PFSK-1 (cell line): ENCODE data around the gene NMRK1.

Experiments used
- FOXP2 ChIP-seq: optimal IDR thresholded peaks from 2 replicates; pipeline ENCODE3; 2011; ENCODE audit warnings: borderline replicate concordance, control low read depth, inconsistent platforms; ENCODE audit not compliant: insufficient read depth; ENCODE audit errors: extremely low read length, extremely low read depth
- POLR2AphosphoS5 ChIP-seq: IDR thresholded peaks from 2 replicates; pipeline ENCODE4 v1.6.1; 2012; ENCODE audit warnings: low read depth, mild to moderate bottlenecking, control low read depth, low read length, moderate library complexity
- SIN3A ChIP-seq: IDR thresholded peaks from 2 replicates; pipeline ENCODE4 v1.6.1; 2012; ENCODE audit warnings: mild to moderate bottlenecking, low read length, moderate library complexity, borderline replicate concordance; ENCODE audit not compliant: insufficient read depth
- TAF1 ChIP-seq: IDR thresholded peaks from 2 replicates; pipeline ENCODE4 v1.6.1; 2012; ENCODE audit warnings: low read length, control low read depth, borderline replicate concordance; ENCODE audit not compliant: insufficient read depth
- TF ChIP-seq, protein P1 (sequence below), 2 experiments: IDR thresholded peaks; 2 replicates each; pipeline versions ENCODE4 v1.6.1 to v1.8.0; 2011 to 2012; ENCODE audit warnings: low read depth in 2 of 2, low read length in 2 of 2, control low read depth in 1 of 2, inconsistent platforms in 1 of 2, mild to moderate bottlenecking in 1 of 2, moderate library complexity in 1 of 2; ENCODE audit not compliant: insufficient read depth in 1 of 2

NMRK1 gene

DNA sequence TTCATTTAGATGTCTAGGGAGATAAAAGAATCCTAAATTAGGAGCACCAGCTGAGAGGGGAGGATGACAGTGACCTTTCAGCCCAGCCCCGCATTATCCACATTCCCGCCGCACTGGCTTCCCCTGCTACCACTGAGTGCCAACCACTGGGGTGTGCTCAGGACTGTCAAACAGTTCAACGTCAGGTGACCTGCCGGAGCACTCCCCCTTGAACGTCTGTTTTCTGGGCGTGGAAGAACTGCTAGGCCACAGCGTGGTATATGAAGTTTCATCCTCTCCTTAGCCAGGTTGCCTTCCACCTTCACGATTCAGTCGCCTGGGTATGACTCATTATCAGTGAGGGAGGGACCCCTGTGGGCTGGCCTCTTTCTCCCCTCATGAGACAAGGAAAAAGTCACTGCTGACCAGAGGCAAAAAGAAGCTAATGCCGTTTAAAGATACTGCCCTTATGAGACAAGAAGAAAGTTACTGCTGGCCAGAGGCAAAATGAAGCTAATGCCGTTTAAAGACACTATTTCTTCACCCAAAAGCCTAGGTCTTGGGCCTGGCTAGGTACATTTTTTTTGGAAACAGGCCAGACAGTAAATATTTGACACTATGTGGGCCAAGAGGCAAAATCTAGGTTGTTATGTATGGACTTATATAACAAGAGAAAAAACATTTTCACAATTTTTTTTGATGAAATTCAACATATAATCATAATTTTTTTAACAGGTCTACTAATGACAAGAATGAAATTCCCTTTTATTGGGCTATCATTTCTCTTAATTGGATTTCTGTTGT, 4.6 kb downstream of the NMRK1 start:
- TF ChIP-seq TAF1 (no peak), FOXP2 (no peak), POLR2AphosphoS5 (no peak), SIN3A (no peak)
- TF ChIP-seq, protein P1, sequence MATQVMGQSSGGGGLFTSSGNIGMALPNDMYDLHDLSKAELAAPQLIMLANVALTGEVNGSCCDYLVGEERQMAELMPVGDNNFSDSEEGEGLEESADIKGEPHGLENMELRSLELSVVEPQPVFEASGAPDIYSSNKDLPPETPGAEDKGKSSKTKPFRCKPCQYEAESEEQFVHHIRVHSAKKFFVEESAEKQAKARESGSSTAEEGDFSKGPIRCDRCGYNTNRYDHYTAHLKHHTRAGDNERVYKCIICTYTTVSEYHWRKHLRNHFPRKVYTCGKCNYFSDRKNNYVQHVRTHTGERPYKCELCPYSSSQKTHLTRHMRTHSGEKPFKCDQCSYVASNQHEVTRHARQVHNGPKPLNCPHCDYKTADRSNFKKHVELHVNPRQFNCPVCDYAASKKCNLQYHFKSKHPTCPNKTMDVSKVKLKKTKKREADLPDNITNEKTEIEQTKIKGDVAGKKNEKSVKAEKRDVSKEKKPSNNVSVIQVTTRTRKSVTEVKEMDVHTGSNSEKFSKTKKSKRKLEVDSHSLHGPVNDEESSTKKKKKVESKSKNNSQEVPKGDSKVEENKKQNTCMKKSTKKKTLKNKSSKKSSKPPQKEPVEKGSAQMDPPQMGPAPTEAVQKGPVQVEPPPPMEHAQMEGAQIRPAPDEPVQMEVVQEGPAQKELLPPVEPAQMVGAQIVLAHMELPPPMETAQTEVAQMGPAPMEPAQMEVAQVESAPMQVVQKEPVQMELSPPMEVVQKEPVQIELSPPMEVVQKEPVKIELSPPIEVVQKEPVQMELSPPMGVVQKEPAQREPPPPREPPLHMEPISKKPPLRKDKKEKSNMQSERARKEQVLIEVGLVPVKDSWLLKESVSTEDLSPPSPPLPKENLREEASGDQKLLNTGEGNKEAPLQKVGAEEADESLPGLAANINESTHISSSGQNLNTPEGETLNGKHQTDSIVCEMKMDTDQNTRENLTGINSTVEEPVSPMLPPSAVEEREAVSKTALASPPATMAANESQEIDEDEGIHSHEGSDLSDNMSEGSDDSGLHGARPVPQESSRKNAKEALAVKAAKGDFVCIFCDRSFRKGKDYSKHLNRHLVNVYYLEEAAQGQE (IDR thresholded peaks at IDR 0.05; ENCODE audit: insufficient read depth in 1 of 2, low read depth in 2 of 2, low read length in 2 of 2) = no peak

DNA sequence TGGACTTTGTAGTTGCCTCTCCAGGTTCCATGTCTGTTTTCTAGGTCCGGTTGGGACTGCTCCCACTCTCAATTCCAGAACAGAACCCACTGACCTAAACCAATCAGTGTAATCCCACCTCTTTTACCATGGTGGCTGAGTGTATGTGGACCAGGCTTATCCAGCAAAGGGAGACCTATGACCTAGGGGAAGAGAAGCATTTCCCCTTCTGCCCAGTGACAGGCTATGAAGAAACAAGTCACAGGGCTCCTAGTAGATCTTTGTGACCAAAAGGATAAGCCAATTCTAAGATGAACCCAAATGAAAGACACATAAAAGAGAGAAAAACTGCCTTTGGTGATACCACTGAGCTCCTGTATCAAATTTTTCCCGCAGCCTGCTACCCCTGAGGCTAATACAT, 6.3 kb downstream of the NMRK1 start:
- TF ChIP-seq POLR2AphosphoS5 (no peak), FOXP2 (no peak), TAF1 (no peak), SIN3A (no peak)
- TF ChIP-seq, protein P1 (IDR thresholded peaks at IDR 0.05; ENCODE audit: insufficient read depth in 1 of 2, low read depth in 2 of 2, low read length in 2 of 2) = no peak

DNA sequence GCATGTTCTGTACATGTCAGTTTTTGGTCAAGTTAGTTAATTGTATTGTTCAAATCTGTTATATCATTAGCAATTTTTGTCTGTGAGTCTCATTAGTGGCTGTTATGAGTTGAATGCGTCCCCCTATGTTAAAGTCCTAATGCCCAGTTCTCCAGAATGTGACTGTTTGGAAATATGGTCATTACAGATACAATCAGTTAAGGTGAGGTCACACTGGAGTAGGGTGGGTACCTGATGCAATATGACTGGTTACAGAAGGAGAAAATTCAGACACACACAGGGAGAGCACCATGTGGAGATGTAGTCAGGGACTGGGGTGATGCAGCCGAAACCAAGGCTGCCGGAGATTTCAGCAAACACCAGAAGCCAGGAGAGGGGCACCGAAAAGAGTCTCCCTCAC, 15.1 kb downstream of the NMRK1 start:
- no peak for TF ChIP-seq TAF1
- no peak for TF ChIP-seq SIN3A
- no peak for TF ChIP-seq POLR2AphosphoS5
- TF ChIP-seq, protein P1 (IDR thresholded peaks at IDR 0.05; ENCODE audit: insufficient read depth in 1 of 2, low read depth in 2 of 2, low read length in 2 of 2) = no peak
- TF ChIP-seq FOXP2 = no peak

DNA sequence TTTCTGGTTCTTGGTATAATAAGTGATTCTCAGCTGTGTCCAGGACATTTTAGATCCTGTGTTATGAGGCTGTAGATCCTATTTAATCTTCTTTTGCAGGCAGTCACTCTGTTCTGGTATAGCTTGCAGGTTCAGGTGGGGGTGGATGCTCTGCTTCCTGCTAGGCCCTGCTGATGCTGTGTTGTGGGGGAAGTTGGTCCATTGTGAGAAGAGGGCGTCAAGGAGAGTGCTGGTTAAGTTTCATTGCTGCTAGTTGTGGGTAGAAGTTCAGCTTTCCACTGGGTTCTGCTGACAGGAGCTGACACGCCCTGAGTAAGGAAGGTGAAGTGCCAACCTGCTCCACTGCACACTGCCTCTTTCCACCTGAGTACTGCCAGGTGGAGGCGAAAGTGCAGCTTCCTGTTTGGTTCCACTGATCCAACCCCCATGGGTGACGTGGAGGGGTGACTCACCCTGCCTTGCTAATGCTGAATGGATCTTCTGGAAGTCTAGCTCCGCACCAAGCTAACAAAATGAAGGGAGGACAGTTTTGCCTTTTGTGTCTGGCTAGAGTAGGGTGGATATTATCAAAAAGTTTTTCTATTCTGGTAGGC, 16.3 kb downstream of the NMRK1 start:
- TF ChIP-seq FOXP2 (no peak), TAF1 (no peak), POLR2AphosphoS5 (no peak), SIN3A (no peak)
- TF ChIP-seq, protein P1 (IDR thresholded peaks at IDR 0.05; ENCODE audit: insufficient read depth in 1 of 2, low read depth in 2 of 2, low read length in 2 of 2) = no peak

DNA sequence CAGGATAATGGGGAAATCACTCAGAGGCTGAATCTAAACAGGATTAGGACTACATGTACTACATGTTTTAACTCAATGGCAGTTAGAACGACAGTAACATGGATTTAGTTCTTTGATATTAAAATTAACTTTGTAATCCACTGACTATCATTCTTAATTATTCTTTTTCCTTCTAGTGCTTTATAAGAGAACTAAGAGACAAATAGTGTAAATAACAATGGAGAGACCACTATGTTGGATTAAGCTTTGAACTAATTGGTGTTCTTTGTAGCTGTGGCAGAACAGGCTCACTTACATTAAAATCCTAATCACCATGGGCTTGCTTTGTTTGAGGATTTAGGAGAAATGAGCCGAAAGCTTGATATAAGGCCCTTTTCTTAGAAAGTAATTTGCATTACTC, 18.8 kb downstream of the NMRK1 start:
- TF ChIP-seq POLR2AphosphoS5 (no peak), TAF1 (no peak), SIN3A (no peak), FOXP2 (no peak)
- TF ChIP-seq, protein P1 (IDR thresholded peaks at IDR 0.05; ENCODE audit: insufficient read depth in 1 of 2, low read depth in 2 of 2, low read length in 2 of 2) = no peak
